ENCODE results near the gene PSMA4.
"Not testable (repeated sequence)": the region's sequence is repeated elsewhere in the genome, so short reads cannot be mapped to it uniquely, and the experiment has no call there.

PSMA4 gene

GRCh38 chr15:78542647-78543046 is 2.4 kb downstream of the PSMA4 start:
- no peak for TF ChIP-seq CTCF (IDR thresholded peaks at IDR 0.05; ENCODE audit: insufficient read depth, low read length, missing control alignments)
- ChIA-PET CTCF (no interaction called here), POLR2A (no interaction called here)
- H3K4me3 ChIP-seq (ENCODE audit: low read depth, low read length): no peak overlapping the region
- no peak for DNase-seq (ENCODE audit: low read depth, low spot score)

- POLR2A ChIA-PET: interaction anchor here (1.2 kb wide), 2 partner anchors 9 to 10 kb away, joined by 3 read pairs; no protein-coding TSS in a partner anchor
- no peak for TF ChIP-seq CTCF (IDR thresholded peaks at IDR 0.05; ENCODE audit: insufficient read depth, low read length, missing control alignments)
- DNase-seq (ENCODE audit: low read depth, low spot score): no peak
- CTCF ChIA-PET: interaction anchor here (1.1 to 1.5 kb wide), 2 partner anchors 16 to 90 kb away, joined by 3 to 4 read pairs; partner anchors contain the start of gene CHRNA5
- no peak overlapping the region for H3K4me3 ChIP-seq (ENCODE audit: low read depth, low read length)
These were observed 9.9 kb downstream of the PSMA4 start for GRCh38 chr15:78550194-78550593.

GRCh38 chr15:78550815-78551214 is 10.6 kb downstream of the PSMA4 start:
- no peak for DNase-seq (ENCODE audit: low read depth, low spot score)
- H3K4me3 ChIP-seq (ENCODE audit: low read depth, low read length): no peak overlapping the region
- POLR2A ChIA-PET: no interaction called here
- TF ChIP-seq CTCF (IDR thresholded peaks at IDR 0.05; ENCODE audit: insufficient read depth, low read length, missing control alignments): no peak
- CTCF ChIA-PET: interaction anchor here (1.5 to 1.8 kb wide), 2 partner anchors 15 to 89 kb away, joined by 4 to 7 read pairs; partner anchors contain the start of gene CHRNA5

- DNase-seq (ENCODE audit: low read depth, low spot score): no peak
- H3K4me3 ChIP-seq (ENCODE audit: low read depth, low read length): no peak overlapping the region
- ChIA-PET CTCF (interaction anchor here (0.6 to 1.8 kb wide), 2 partner anchors 11 to 14 kb away, joined by 3 to 7 read pairs; partner anchors contain the start of gene CHRNA5), POLR2A (no interaction called here)
- TF ChIP-seq CTCF (IDR thresholded peaks at IDR 0.05; ENCODE audit: insufficient read depth, low read length, missing control alignments): no peak
These were observed 11.7 kb downstream of the PSMA4 start for GRCh38 chr15:78551902-78552301.

GRCh38 chr15:78552597-78552996 is 12.4 kb downstream of the PSMA4 start:
- no peak for DNase-seq (ENCODE audit: low read depth, low spot score)
- TF ChIP-seq CTCF (IDR thresholded peaks at IDR 0.05; ENCODE audit: insufficient read depth, low read length, missing control alignments): no peak
- ChIA-PET CTCF (interaction anchor here (1.8 kb wide), 1 partner anchor 13 kb away, joined by 7 read pairs; the partner anchor contains the start of gene CHRNA5), POLR2A (no interaction called here)
- H3K4me3 ChIP-seq (ENCODE audit: low read depth, low read length): no peak overlapping the region

- H3K4me3 ChIP-seq (ENCODE audit: low read depth, low read length); DNase-seq (ENCODE audit: low read depth, low spot score); POLR2A ChIA-PET: not testable (repeated sequence)
- CTCF ChIA-PET: interaction anchor here (1.2 kb wide), 1 partner anchor 12 kb away, joined by 7 read pairs; no protein-coding TSS in a partner anchor
These were observed 20.0 kb downstream of the PSMA4 start for GRCh38 chr15:78560201-78560600.

GRCh38 chr15:78561490-78561889 is 21.2 kb downstream of the PSMA4 start:
- no peak for DNase-seq (ENCODE audit: low read depth, low spot score)
- CTCF ChIA-PET: no interaction called here
- no peak overlapping the region for H3K4me3 ChIP-seq (ENCODE audit: low read depth, low read length)
- POLR2A ChIA-PET: no interaction called here
- no peak for TF ChIP-seq CTCF (IDR thresholded peaks at IDR 0.05; ENCODE audit: insufficient read depth, low read length, missing control alignments)

All from AG04449 (cell line).